ENCODE results near the gene PAN2.

PAN2 gene

GRCh38 chr12:56296295-56296694, 37.5 kb downstream of the PAN2 start:
- no peak overlapping the region for H2BK5ac ChIP-seq (ENCODE audit: low read depth, low read length, poor library complexity, severe bottlenecking)
- no peaks in the 10 kb centered on the region for H3K9me3 ChIP-seq (ENCODE audit: control insufficient read depth, low read length)
- no peak overlapping the region for H3K4ac ChIP-seq (ENCODE audit: low read depth in 1 of 2, low read length in 2 of 2)
- H3K18ac ChIP-seq (ENCODE audit: low read depth in 1 of 2, low read length in 2 of 2), result no peak overlapping the region
- H3K79me1 ChIP-seq (replicated peaks; ENCODE audit: low read length, poor library complexity, severe bottlenecking), result peaks cover 7% of the 10 kb centered on the region
- DNase-seq, result no peak
- H2BK120ac ChIP-seq (ENCODE audit: low read depth, low read length), result no peak overlapping the region
- H2BK15ac ChIP-seq (ENCODE audit: low read depth, poor library complexity, severe bottlenecking), result no peak overlapping the region
- H3K14ac ChIP-seq (ENCODE audit: low read length in 2 of 2), result no peak overlapping the region
- no peak overlapping the region for H4K8ac ChIP-seq (ENCODE audit: low read length)
- no peak overlapping the region for H4K91ac ChIP-seq (ENCODE audit: low read length)
- H3K23ac ChIP-seq (ENCODE audit: low read length in 2 of 2), result no peak overlapping the region
- no peak overlapping the region for H3K9ac ChIP-seq (ENCODE audit: low read length)
- no peaks in the 10 kb centered on the region for H3K27me3 ChIP-seq (ENCODE audit: control insufficient read depth in 1 of 2, insufficient read depth in 1 of 2, low read length in 2 of 2)
- H3K4me3 ChIP-seq (ENCODE audit: insufficient read depth in 1 of 2, low read depth in 1 of 2, low read length in 2 of 2), result no peak overlapping the region
- no peak overlapping the region for H2AFZ ChIP-seq (ENCODE audit: low read depth, low read length)
- no peak overlapping the region for H2AK5ac ChIP-seq (ENCODE audit: low read length, severe bottlenecking)
- WGBS, result 96% methylated on average over 4 of the region's 5 CpGs
- H3K4me2 ChIP-seq (ENCODE audit: low read length, poor library complexity, severe bottlenecking), result no peak overlapping the region
- H3K27ac ChIP-seq (ENCODE audit: low read length, poor library complexity, severe bottlenecking), result no peak overlapping the region
- peaks cover 11% of the 10 kb centered on the region for H3K4me1 ChIP-seq (ENCODE audit: control insufficient read depth, insufficient read depth, low read depth, low read length)
- no peak overlapping the region for H2BK12ac ChIP-seq (ENCODE audit: low read length in 2 of 2)
- peaks cover 18 to 24% of the 10 kb centered on the region in 2 experiments for H3K36me3 ChIP-seq (ENCODE audit: control insufficient read depth in 1 of 2, insufficient read depth in 2 of 2, low read depth in 1 of 2, low read length in 2 of 2)

- WGBS, result 96% methylated on average over 5 of the region's 5 CpGs
These were observed 40.0 kb downstream of the PAN2 start for GRCh38 chr12:56293795-56294194.

GRCh38 chr12:56288705-56289387, 45.0 kb downstream of the PAN2 start:
- DNase-seq, result no peak
- H3K4ac ChIP-seq (ENCODE audit: low read depth in 1 of 2, low read length in 2 of 2), result no peak overlapping the region
- H3K79me1 ChIP-seq (replicated peaks; ENCODE audit: low read length, poor library complexity, severe bottlenecking), result peaks cover 10% of the 10 kb centered on the region
- no peaks in the 10 kb centered on the region for H3K27me3 ChIP-seq (ENCODE audit: control insufficient read depth in 1 of 2, insufficient read depth in 1 of 2, low read length in 2 of 2)
- H3K4me1 ChIP-seq (ENCODE audit: control insufficient read depth, insufficient read depth, low read depth, low read length), result peaks cover 6% of the 10 kb centered on the region
- no peak overlapping the region for H4K91ac ChIP-seq (ENCODE audit: low read length)
- H4K8ac ChIP-seq (ENCODE audit: low read length), result no peak overlapping the region
- H3K36me3 ChIP-seq (ENCODE audit: control insufficient read depth in 1 of 2, insufficient read depth in 2 of 2, low read depth in 1 of 2, low read length in 2 of 2), result peaks cover 22 to 49% of the 10 kb centered on the region in 2 experiments
- no peak overlapping the region for H3K27ac ChIP-seq (ENCODE audit: low read length, poor library complexity, severe bottlenecking)
- no peak overlapping the region for H3K9ac ChIP-seq (ENCODE audit: low read length)
- H2BK5ac ChIP-seq (ENCODE audit: low read depth, low read length, poor library complexity, severe bottlenecking), result no peak overlapping the region
- no peak overlapping the region for H2BK12ac ChIP-seq (ENCODE audit: low read length in 2 of 2)
- no peak overlapping the region for H2AK5ac ChIP-seq (ENCODE audit: low read length, severe bottlenecking)
- H3K23ac ChIP-seq (ENCODE audit: low read length in 2 of 2), result no peak overlapping the region
- H2AFZ ChIP-seq (ENCODE audit: low read depth, low read length), result no peak overlapping the region
- 83% methylated on average over 2 of the region's 3 CpGs for whole genome bisulfite sequencing
- H3K4me2 ChIP-seq (ENCODE audit: low read length, poor library complexity, severe bottlenecking), result no peak overlapping the region
- H3K18ac ChIP-seq (ENCODE audit: low read depth in 1 of 2, low read length in 2 of 2), result no peak overlapping the region
- no peak overlapping the region for H2BK15ac ChIP-seq (ENCODE audit: low read depth, poor library complexity, severe bottlenecking)
- no peak overlapping the region for H3K4me3 ChIP-seq (ENCODE audit: insufficient read depth in 1 of 2, low read depth in 1 of 2, low read length in 2 of 2)
- H2BK120ac ChIP-seq (ENCODE audit: low read depth, low read length), result no peak overlapping the region
- no peaks in the 10 kb centered on the region for H3K9me3 ChIP-seq (ENCODE audit: control insufficient read depth, low read length)
- no peak overlapping the region for H3K14ac ChIP-seq (ENCODE audit: low read length in 2 of 2)

More at GRCh38 chr12:56293795-56294194, 40.0 kb downstream of the PAN2 start:
- Histone ChIP-seq H2BK5ac (ENCODE audit: low read depth, low read length, poor library complexity, severe bottlenecking) (no peak overlapping the region), H4K91ac (ENCODE audit: low read length) (no peak overlapping the region), H3K4me2 (ENCODE audit: low read length, poor library complexity, severe bottlenecking) (no peak overlapping the region), H3K79me1 (replicated peaks; ENCODE audit: low read length, poor library complexity, severe bottlenecking) (peaks cover 10% of the 10 kb centered on the region), H3K27me3 (ENCODE audit: control insufficient read depth in 1 of 2, insufficient read depth in 1 of 2, low read length in 2 of 2) (no peaks in the 10 kb centered on the region), H4K8ac (ENCODE audit: low read length) (no peak overlapping the region), H3K4me1 (ENCODE audit: control insufficient read depth, insufficient read depth, low read depth, low read length) (peaks cover 4% of the 10 kb centered on the region), H2AK5ac (ENCODE audit: low read length, severe bottlenecking) (no peak overlapping the region), H3K9ac (ENCODE audit: low read length) (no peak overlapping the region), H3K18ac (ENCODE audit: low read depth in 1 of 2, low read length in 2 of 2) (no peak overlapping the region), H3K4me3 (ENCODE audit: insufficient read depth in 1 of 2, low read depth in 1 of 2, low read length in 2 of 2) (no peak overlapping the region), H2BK15ac (ENCODE audit: low read depth, poor library complexity, severe bottlenecking) (no peak overlapping the region), H3K36me3 (ENCODE audit: control insufficient read depth in 1 of 2, insufficient read depth in 2 of 2, low read depth in 1 of 2, low read length in 2 of 2) (peaks cover 26 to 40% of the 10 kb centered on the region in 2 experiments), H3K9me3 (ENCODE audit: control insufficient read depth, low read length) (no peaks in the 10 kb centered on the region), H3K27ac (ENCODE audit: low read length, poor library complexity, severe bottlenecking) (no peak overlapping the region), H3K23ac (ENCODE audit: low read length in 2 of 2) (no peak overlapping the region), H2BK120ac (ENCODE audit: low read depth, low read length) (no peak overlapping the region), H3K4ac (ENCODE audit: low read depth in 1 of 2, low read length in 2 of 2) (no peak overlapping the region), H2AFZ (ENCODE audit: low read depth, low read length) (no peak overlapping the region), H2BK12ac (ENCODE audit: low read length in 2 of 2) (no peak overlapping the region), H3K14ac (ENCODE audit: low read length in 2 of 2) (no peak overlapping the region)
- no peak for DNase-seq

GRCh38 chr12:56286044-56286830, 47.6 kb downstream of the PAN2 start:
- Histone ChIP-seq H3K14ac (ENCODE audit: low read length in 2 of 2) (no peak overlapping the region), H2BK12ac (ENCODE audit: low read length in 2 of 2) (no peak overlapping the region), H2BK120ac (ENCODE audit: low read depth, low read length) (no peak overlapping the region), H3K9ac (ENCODE audit: low read length) (no peak overlapping the region), H3K79me1 (replicated peaks; ENCODE audit: low read length, poor library complexity, severe bottlenecking) (peaks cover 12% of the 10 kb centered on the region), H3K4me2 (ENCODE audit: low read length, poor library complexity, severe bottlenecking) (peak overlapping the region; percentile 52), H3K36me3 (ENCODE audit: control insufficient read depth in 1 of 2, insufficient read depth in 2 of 2, low read depth in 1 of 2, low read length in 2 of 2) (peaks cover 38 to 66% of the 10 kb centered on the region in 2 experiments), H3K4me3 (ENCODE audit: insufficient read depth in 1 of 2, low read depth in 1 of 2, low read length in 2 of 2) (no peak overlapping the region), H3K23ac (ENCODE audit: low read length in 2 of 2) (no peak overlapping the region), H4K91ac (ENCODE audit: low read length) (no peak overlapping the region), H2BK5ac (ENCODE audit: low read depth, low read length, poor library complexity, severe bottlenecking) (no peak overlapping the region), H4K8ac (ENCODE audit: low read length) (no peak overlapping the region), H3K18ac (ENCODE audit: low read depth in 1 of 2, low read length in 2 of 2) (no peak overlapping the region), H3K27me3 (ENCODE audit: control insufficient read depth in 1 of 2, insufficient read depth in 1 of 2, low read length in 2 of 2) (no peaks in the 10 kb centered on the region), H3K4me1 (ENCODE audit: control insufficient read depth, insufficient read depth, low read depth, low read length) (peaks cover 6% of the 10 kb centered on the region), H2BK15ac (ENCODE audit: low read depth, poor library complexity, severe bottlenecking) (no peak overlapping the region), H2AFZ (ENCODE audit: low read depth, low read length) (no peak overlapping the region), H3K27ac (ENCODE audit: low read length, poor library complexity, severe bottlenecking) (peak overlapping the region; percentile 62), H2AK5ac (ENCODE audit: low read length, severe bottlenecking) (no peak overlapping the region), H3K9me3 (ENCODE audit: control insufficient read depth, low read length) (no peaks in the 10 kb centered on the region), H3K4ac (ENCODE audit: low read depth in 1 of 2, low read length in 2 of 2) (no peak overlapping the region)
- no peak for DNase-seq
- 95% methylated on average over 3 of the region's 4 CpGs for WGBS
